Fibroblast of skin of right biceps (primary cell): ENCODE data around the gene RCSD1.

Experiments used
- DNase-seq: peaks from one replicate; pipeline ENCODE4 v3.0.0-alpha.2; 2013

Gene RCSD1

DNA sequence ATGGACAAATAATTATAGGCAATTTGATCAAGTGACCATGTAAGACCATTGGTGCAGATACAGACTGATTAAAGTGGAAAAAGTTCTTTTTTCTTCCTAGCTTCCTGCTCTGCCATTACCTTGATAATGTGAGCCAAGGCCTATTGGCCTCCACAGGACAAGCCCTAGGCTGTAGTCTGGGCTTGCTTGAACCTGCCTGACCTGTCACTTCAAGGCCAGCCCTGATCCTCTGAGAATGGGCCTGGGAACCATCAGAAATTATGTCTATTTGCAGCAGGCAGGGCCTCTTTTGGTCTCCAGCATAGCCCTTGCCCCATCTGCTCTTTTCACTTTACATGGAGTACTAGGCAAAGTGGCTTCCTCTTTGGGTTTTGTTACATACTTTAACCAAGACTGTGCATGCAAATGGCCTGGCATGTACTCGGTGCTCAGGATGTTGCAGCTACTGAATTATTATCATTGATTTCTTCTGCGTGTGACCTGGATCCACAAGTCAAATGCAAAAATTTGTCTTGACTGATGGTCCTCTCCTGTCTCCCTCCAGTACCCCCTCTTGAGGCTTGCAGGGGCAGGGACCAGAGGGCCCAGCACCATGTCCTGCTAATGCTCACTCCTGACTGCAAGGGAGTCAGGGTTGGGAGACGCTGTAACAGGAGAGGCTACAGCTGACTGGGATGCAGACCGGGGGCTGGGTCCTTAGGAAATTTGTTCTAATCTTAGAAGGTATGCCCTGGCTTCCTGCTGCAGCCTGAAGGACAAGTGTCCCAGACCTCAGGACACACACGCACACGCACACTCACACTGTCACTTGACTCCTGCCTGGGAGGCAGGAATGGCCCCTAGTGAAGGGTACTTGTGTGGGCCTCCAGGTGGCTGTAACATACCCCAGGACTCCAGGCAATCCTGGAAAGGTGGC, 39.4 kb downstream of the RCSD1 start:
- no peak for DNase-seq

DNA sequence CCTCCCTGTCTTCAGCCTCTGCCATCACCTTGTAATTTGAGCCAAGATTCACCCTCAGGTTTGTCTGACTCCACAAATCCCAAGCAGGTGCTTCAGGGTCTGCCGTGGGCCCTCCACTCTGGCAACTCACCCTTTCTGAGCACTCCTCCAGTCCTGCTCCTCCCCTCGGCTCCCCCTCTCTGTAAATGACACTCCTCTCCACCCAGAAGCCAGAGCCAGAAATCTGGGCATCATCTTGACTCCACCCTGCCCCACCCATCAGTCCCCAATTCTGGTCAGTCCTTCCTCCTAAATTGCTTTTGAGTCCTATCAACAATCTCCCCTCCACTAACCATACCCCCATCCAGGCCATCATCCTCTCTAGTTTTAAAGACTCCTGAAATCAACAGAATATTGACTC, 40.5 kb downstream of the RCSD1 start:
- no peak for DNase-seq

DNA sequence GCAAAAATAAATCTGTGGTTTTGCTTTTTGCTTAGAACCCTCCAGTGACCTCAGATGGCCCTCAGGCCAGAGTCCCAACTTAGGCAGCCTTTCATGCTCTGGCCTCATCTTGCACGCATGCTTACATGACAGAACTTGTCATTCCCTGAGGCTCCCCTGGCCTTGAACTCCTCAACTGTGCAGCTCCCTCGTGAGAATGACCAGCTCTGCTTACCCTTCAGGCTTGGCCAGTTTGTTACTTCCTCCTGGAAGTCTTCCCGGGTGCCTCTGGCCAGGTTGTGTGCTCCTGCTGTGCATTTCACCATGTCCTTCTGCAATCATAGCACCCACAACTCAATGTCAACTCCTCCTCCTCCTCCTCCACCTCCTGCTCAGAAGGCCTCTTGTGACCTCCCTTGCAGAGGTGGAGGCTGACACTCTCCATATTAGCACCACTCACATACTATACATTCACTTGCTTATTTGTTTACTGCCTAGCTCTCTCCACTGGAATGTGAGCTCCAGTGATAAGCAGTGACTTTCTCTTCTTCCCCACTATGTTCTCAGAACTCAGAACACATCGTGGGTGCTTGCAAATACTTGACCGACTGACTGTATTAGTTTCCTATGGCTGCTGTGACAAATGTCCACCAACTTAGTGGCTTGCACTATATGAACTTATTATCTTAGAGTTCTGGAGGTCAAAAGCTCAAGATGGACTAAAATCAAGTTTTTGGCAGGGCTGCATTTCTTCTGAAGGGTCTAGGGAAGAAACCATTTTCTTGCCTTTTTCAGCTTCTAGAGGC, 41.9 kb downstream of the RCSD1 start:
- DNase-seq: no peak

DNA sequence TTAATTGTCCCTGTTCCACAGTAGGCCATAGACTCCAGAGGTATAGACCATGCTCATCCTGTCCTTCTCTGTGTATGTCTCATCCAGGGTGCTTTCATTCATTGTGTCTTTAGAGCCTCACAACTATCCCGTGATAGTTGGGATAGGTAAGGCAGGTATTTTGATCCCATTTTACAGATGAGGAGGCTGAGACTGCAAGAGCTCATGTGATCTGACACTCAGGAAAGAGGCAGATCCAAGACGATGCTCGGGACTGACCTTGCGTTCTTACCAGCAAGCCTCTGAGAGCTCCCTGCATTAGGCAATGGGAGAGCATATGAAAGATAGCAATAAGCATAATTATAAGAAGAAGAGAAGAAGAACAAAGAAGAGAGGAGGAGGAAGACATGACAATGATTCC, 42.8 kb downstream of the RCSD1 start:
- DNase-seq: no peak

DNA sequence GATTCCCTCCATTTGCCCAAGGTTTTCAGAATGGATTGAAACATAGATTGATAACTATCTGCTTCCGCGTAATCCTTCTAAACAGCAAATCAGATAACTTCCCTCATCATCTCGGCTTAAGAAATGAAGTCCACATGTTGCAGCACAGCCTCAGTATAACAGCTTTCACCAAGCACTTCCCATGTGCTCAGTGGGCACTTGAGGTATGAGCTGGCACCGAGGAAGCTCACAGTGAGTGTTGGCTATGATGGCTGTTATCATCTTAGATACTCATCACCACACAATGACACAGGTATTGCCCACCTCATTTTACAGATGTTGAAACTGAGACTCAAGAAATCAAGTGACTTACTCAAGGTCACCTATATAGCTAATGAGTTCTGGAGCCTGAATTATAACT, 43.2 kb downstream of the RCSD1 start:
- no peak for DNase-seq

DNA sequence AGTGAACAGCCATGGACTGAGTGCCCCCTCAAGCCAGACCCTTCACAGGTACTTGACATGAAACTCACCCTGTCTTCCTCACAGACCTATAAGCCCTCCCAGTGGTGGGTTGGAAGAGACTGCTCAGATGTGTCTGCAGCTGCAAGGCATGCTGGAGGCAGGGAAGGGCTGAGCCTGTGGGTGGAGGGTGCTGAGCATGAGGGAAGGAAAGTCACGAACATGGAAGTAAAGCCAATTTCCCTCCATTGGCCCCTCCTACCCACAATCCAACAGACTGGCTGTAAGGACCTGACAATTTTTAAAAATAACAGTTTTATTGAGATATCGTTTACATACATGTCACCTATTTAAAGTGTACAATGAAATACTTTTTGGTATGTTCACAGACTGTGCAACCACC, 44.1 kb downstream of the RCSD1 start:
- DNase-seq: no peak

DNA sequence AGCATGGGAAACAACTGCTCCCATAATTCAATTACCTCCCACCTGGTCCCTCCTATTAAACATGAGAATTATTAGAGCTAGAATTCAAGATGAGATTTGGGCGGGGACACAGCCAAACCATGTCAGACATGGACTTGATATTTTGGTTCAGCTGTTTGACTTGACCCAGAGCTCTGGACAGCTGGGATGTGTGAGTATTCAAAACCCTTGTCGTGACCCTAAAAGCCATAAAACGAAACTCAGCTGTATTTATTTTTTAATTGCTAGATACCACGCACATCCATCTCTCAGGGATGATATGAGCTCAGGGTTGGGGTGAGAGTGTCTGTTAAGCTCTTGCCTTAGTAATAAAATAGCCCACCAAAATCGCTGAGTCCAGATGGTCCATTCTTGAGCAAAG, 45.4 kb downstream of the RCSD1 start:
- no peak for DNase-seq

DNA sequence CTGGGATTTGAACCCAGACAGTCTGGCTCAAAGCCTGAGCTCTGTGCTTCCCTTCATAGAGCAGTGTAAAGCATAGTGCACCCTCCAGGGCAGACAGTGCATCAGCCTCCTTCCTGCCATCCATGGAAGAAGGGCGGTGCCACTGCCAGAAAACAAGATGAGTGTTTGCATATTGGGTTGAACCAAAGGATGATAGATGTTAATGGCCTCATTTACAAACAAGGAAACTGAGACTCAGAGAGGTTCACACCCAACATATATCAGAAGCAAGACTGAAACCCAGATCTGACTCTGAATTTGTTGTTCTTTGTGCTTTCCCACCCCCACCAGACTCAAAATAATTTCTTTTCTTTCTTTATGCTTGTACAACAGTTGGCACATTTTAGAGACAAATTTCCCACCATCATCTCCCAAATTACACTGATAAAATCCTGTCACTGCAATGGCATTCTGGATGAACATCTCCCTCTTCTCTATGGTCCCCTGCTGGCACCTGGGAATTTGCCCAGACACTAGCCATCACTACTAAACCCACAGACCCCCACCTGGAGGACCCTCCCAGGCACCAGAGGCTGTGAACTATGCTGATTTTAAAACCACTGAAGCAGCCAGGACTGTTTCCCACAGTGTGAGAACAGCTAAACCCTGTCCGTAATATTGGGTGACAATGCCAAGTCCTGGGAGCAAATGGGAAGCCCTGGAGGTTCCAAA, 46.3 kb downstream of the RCSD1 start:
- no peak for DNase-seq

DNA sequence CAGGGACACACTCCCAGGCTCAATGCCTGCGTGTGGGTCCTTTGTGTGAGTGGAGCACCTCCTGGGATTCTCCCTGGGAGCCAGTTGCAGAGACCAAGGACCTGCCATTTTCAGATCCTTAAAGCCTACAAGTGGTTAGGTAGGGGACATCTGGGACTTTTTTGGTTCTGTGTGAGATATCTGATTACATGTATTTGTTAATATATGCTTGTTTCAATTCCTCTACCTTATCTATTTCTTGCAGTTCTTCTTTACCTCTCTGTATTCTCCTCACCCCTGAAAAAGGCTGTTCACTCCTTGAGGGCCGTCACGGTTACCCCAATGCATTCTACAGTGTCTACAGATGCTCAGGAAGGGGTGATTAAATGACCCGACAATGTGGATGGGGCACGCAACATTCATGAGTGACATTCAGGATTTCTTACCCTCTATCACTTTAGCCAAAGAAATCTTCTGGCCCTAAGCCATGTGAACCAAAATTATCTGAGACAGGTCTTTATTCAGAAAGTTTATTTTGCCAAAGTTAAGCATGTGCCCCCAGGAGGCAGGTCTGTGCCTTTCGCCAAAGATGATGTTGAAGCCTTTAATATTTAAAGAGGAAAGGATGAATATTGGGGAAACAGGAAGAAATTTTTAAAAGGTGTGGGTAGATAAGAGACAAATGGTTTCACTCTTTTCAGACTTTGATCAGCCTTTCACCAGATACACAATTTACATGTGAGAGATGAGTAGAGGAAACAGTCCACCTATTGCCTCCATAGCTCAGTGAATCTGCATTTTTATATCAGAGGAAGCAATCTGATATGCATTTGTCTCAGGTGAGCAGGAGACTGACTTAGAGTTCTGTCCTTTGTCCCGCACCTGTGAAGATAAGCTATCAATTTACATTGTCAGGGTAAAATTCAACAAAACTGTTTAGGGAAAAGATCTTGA, 47.1 kb downstream of the RCSD1 start:
- DNase-seq: no peak

DNA sequence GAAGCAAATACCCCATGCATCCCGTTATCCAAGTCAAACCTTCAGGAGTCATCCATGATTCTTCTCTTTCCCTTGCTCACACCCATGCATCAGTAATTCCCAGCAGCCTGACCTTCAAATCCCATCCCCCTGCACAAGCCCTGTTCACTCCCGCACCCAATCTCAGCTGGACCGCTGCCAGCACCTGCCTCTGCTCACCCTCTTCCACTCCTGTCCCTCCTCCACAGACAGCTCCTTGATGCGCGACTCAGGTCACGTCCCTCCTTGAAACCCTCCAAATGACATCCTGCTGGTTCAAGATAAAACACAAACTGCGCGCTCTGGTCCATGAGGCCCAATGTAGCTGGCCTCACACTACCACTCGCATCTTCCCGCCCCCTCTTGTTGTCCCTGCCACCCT, 48.4 kb downstream of the RCSD1 start:
- no peak for DNase-seq

DNA sequence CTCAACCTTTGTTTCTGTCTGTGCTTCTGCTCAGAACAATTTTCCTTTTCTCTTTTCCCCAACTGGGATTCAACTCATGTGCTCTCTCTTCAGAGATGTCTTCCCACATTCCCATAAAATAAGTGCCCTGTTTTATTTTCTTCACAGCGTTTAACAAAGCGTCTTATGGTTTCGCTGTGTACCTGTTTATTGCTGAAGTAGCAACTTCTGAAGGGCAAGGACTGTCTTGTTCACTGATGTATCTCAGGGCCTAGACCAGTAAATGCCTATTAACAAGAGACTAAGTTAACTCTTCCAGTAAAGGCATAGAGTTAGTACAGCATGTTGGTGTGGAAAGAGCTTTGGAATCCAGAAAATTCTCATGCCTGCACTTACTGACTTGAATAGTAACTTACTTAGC, 48.8 kb downstream of the RCSD1 start:
- DNase-seq: no peak

DNA sequence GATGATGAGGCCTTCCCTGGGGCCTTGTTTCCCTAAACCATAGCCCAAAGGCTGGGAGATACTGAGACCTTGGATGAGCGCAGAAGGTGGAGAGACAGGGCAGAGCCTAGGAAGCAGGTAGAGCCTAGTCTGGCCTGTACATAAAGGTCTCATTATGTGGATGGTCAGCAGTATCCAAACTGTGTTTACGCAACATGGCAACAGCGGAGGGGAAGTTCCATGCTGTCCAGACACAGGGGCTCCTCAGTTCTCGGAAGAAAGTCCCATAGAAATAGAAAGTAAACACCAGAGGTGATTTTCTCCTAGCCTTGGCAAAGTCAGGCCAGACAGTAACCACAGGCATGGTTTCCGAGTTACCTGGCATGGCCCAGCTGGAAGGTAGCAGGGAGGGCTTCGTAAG, 49.7 kb downstream of the RCSD1 start:
- DNase-seq: no peak

DNA sequence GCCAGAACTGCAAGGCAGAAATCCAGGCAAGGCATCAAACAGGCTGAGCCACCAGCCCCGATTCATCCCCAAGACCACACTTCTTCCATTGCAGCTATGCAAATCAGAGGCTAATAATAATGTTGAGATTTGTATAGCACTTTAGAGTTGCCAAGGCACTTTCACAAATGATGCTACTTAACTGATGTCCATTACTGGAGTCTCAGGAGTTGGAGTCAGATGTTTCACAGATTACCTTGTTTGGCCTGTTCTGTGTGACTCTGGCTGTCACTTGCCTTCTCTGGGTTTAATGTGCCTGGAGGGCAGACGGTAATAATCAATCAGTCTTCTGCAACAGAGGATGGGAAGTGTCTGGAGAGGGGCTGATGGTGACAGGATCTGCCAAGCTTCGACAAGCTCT, 51.0 kb downstream of the RCSD1 start:
- DNase-seq: no peak

DNA sequence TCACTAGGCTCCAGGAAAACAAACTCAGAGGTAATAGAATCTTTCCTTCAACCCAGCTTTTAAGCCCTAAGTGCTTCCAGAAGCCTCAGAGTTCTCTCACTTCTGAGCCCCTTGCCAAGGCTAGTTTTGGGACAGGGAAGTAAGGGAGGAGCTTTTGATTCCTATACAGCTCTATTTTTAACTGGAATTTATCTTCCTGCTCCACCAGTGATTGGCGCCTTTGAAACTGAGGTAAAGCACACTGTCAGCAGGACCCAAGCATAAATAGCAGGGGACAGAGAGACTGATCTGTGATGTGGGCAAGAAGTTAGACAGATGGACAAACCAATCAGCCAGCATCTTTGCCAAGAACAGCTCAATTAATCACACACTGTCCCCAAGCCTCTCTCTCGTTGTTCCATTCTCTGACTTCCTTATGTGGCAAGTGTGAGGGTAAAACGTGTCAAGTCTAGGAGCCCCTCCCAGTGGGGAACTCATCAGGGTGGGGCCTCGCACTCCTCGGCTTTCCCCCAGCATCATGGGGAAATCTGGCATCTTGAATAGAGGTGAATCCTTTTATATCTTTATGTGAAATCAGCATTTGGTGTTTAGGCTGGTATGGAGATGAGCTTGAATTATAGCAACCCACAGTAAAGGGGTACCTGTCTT, 51.5 kb downstream of the RCSD1 start:
- no peak for DNase-seq

DNA sequence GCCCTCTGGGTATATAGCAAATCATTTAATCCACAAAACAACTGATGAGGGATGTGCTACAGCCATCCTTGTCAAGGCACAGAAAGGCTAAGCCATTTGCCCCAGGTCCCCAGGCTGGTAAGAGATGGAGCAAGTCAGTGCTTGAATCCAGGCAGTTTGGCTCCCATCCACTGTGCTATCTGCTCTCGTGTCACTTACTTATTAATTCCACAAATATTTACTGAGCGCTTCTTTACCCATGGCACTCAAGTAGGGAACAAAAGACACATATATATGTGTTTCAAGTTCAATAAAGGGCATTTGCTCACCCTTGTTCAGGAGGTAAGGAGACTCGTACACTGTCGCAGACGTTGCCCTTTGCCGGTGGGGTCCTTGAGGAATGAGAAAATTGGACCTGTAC, 53.2 kb downstream of the RCSD1 start:
- DNase-seq: no peak

DNA sequence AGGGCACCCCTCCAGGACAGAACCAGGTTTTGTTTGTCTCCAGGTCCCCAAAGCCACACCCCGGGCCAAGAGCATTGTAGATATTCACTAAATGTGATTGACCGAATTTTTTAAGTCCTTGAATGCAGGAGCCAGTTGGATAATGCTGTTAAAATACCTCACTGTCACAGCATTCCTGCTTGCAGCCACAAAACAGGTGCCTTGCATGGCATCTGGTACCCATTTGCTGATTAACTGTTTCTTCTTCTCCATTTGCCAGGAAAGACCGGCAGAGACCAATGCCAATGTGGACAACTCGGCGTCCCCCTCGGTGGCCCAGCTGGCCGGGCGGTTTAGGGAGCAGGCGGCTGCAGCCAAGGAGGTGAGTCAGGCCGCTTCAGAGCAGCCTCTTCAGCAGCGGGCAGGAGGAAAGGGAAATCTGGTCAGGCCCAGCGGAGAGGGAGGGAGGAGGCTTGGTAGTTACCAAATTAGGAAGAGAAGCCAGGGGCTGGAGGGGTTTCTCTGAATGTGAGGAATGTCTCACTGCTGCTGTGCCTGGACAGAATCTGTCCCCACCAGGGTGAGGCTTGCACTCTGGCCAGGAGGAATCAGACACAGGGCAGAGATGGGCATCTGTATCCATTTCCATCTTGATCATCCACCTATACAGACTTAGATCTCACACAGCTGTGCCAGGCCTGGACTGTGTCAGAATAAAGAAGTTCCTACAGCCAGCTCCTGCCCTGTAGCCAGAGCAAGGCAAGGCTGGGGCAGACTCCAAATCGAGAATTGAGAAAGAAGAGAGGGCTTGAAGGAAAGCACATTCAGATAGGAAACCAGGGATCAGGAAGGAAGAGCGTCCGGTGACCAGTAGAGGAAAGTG, 53.8 kb downstream of the RCSD1 start:
- peak; percentile 52 for DNase-seq

DNA sequence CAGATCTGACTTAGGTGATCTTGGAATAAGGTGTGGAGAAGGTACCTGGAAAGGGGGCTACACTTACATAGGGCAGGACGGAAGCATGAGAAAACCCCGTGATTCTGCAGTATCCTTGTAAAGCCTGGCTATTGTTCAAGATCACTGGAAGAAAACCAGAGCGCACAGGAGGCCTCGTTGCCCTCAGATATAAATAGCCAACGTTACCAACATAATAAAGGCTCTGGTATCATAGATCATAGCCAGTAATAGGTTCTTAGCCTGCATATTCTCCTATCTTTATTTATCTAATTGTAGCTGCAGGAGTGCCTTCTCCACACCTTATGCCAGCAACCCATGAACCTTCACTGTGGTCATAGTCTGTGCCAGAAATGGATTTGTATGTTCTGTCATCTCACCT, 55.8 kb downstream of the RCSD1 start:
- no peak for DNase-seq

DNA sequence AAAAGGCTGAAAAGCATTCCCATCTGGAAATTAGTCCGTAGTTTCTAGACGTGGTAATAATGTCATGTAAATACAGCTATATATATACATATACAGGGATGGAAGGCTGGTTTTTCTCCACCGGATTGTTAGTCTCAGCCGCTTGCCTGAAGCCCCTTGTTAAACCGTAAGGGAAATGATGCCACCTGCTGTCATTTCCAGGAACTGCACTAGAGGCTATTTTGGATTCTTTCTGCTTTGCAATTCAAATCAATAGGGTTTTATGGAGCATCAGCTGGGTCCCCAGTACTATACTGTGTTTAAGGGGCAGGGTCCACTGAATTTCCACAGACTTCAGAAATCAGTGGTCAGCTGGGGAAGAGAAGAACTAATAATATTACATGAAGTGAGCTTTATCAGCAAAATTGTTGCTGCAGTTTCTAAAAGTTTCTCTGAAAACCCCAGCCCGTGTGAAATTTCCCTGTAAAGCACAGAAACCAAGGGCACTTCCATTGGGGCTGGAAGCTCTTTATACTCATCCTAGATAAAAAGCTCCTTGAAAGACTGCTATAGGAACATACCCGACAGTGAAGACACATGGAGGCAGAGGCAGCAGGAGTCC, 58.0 kb downstream of the RCSD1 start:
- DNase-seq: peak; percentile 72

DNA sequence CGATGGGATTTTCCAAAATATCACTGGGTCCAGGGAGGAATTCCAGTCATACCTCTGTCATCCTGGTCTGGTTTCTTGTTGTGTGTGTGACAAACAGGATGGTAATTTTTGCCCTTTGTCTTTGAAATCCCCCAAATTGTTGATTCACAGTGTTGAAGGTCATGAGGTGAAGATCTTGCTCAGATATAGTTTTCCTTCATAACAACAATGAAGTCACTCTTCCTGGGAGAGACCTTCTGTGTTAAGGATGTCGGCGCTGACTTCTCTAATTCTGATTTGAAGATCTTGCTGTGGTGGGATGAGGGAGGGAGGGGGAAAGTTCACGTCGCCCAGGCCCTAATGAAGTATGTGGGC, 59.5 kb downstream of the RCSD1 start:
- no peak for DNase-seq

DNA sequence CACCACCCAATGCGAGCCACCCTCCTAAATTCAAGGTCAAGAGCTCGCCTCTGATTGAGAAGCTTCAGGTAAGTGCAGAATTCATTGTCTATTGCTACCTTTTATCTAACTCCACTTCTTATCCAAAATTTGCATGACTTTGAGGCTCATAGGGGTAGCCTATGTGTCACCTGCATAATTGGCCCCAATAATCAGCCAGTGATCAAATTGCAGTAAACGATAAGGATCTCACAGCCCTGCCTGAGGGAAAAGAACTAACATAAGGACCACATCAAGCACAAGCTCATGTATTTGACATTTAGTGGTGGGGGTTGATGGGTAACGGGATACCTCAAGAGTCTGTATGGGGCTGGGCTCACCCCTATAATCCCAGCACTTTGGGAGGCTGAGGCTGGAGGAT, 60.0 kb downstream of the RCSD1 start:
- DNase-seq: no peak
